Ectodermal cell (in vitro differentiated cells): ENCODE measurements around the gene EFNA5.

Source experiments
- H3K27ac ChIP-seq: 2 replicates; pipeline ENCODE4 v1.7.0; 2013; ENCODE audit warnings: mild to moderate bottlenecking, low read depth, low read length; ENCODE audit not compliant: insufficient read depth, poor library complexity, severe bottlenecking
- H3K27me3 ChIP-seq: 2 replicates; pipeline ENCODE4 v1.7.0; 2013; ENCODE audit warnings: mild to moderate bottlenecking, low read length; ENCODE audit not compliant: insufficient read depth, control insufficient read depth, poor library complexity, severe bottlenecking
- H3K36me3 ChIP-seq: one replicate; pipeline ENCODE4 v1.7.0; 2013; ENCODE audit warnings: low read length; ENCODE audit not compliant: control insufficient read depth, insufficient read depth
- H3K4me1 ChIP-seq: one replicate; pipeline ENCODE4 v1.7.0; 2013; ENCODE audit warnings: low read length; ENCODE audit not compliant: control insufficient read depth, insufficient read depth
- H3K4me3 ChIP-seq: 2 replicates; pipeline ENCODE4 v1.7.0; 2013; ENCODE audit warnings: low read depth, low read length, control low read depth; ENCODE audit not compliant: insufficient read depth
- H3K9me3 ChIP-seq: 2 replicates; pipeline ENCODE4 v1.7.0; 2013; ENCODE audit warnings: mild to moderate bottlenecking, low read length, moderate library complexity; ENCODE audit not compliant: control insufficient read depth
- WGBS, 2 experiments: methylation state at CpG; one replicate each; pipeline ENCODE4 v1.1.7; 2013; ENCODE audit warnings: missing lambda C conversion rate in 2 of 2; 5-methylcytosine and 5-hydroxymethylcytosine counted together

Gene EFNA5

DNA sequence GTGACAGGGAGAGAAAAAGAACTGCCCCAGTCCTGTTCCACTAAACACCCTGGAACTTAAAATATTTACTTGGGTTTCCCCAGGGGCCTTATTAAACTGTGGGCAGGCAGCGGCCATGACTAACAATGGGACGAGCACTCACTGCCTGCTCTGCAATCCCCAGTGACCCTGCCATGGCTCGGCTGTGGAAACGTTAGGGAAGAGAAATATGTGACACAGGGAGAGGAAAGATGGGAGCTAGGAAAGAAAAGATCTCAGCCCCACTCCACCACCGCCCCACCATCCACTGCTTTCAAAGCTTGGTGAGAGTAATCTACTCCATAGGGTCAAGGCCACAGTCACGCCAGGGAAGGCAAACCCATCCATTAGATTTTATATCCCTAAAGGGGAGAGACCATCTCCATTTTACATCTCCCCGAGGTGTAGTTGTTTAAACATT lies 117.6 kb downstream of the EFNA5 start:
- Histone ChIP-seq H3K9me3 (no peaks in the 10 kb centered on the region), H3K27me3 (no peaks in the 10 kb centered on the region), H3K4me1 (peaks cover 31% of the 10 kb centered on the region), H3K4me3 (no peak overlapping the region), H3K36me3 (no peaks in the 10 kb centered on the region), H3K27ac (no peak overlapping the region)
- 56 to 76% methylated on average over 6 to 7 of the region's 7 CpGs for WGBS, 2 experiments

DNA sequence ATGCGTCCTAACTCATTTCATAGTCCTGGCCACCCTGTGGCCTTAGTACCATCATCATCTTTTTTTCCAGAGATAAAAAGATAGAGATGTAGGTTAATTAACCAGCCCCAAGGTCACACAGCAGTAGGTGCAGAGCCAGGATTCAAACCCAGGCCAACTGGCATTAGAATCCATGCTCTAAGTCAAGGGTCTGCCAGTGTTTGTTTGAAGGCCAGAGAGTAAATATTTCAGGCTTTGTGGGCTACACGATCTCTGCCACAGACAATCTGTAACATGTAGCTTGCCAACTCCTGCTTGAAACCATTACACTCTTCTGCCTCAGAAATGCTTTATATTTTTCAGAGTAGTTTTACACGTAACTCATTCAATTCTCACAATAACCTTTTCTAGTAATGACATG lies 119.6 kb downstream of the EFNA5 start:
- no peaks in the 10 kb centered on the region for H3K36me3 ChIP-seq
- H3K27me3 ChIP-seq = no peaks in the 10 kb centered on the region
- peaks cover 25% of the 10 kb centered on the region for H3K4me1 ChIP-seq
- 82 to 87% methylated on average over 2 to 3 of the region's 3 CpGs for whole genome bisulfite sequencing, 2 experiments
- H3K9me3 ChIP-seq = no peaks in the 10 kb centered on the region
- no peak overlapping the region for H3K27ac ChIP-seq
- H3K4me3 ChIP-seq = no peak overlapping the region

DNA sequence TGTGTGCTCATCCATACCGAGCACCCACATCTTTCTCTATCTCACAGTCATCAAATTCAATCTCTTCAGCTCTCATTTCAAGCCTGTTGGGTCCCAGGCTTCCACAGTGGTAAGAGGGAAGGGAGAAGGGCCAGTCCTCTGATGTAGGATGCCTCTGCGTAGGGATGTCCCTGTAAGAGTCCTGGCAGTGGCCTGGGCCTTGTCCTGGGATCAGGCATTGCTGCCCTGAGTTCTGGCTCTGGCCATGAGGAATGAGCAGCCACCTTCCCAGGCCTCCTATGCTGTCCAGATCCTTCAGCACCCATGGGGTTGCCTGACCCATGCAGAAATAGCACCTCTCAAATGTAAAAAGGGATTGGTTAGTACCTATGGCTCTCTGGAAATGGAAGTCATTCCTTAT lies 121.2 kb downstream of the EFNA5 start:
- H3K27ac ChIP-seq = peak overlapping the region; percentile 26
- H3K9me3 ChIP-seq = no peaks in the 10 kb centered on the region
- H3K36me3 ChIP-seq = no peaks in the 10 kb centered on the region
- no peaks in the 10 kb centered on the region for H3K27me3 ChIP-seq
- peaks cover 35% of the 10 kb centered on the region for H3K4me1 ChIP-seq
- WGBS, 2 experiments = 91 to 94% methylated on average over 2 of the region's 2 CpGs
- H3K4me3 ChIP-seq = no peak overlapping the region

GRCh38 chr5:107548477-107548876 lies 122.3 kb downstream of the EFNA5 start:
- peaks cover 45% of the 10 kb centered on the region for H3K4me1 ChIP-seq
- no peaks in the 10 kb centered on the region for H3K27me3 ChIP-seq
- no peak overlapping the region for H3K27ac ChIP-seq
- H3K9me3 ChIP-seq = no peaks in the 10 kb centered on the region
- H3K4me3 ChIP-seq = no peak overlapping the region
- H3K36me3 ChIP-seq = no peaks in the 10 kb centered on the region
- WGBS, 2 experiments = 93 to 97% methylated on average over 4 of the region's 4 CpGs

DNA sequence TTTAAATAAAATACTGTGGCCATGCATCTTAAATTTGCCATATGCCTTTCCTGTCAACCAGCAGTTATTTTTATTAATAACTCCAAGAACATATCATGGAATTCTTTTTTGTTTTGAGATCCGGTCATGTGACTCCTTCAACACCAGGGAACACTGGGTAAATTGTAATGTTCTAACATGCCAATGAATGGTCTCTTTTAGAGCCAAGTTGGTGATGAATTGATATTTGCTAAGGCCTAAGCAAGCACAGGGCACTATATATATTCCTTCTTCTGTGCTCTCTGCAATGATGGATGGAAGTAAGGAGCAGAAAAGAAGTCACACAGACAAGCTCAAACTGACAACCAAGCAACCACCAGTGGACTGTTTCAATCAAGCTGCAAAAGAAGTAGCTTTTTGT lies 124.0 kb downstream of the EFNA5 start:
- Histone ChIP-seq H3K4me1 (peaks cover 43% of the 10 kb centered on the region), H3K27ac (no peak overlapping the region), H3K36me3 (no peaks in the 10 kb centered on the region), H3K9me3 (no peaks in the 10 kb centered on the region), H3K4me3 (no peak overlapping the region), H3K27me3 (no peaks in the 10 kb centered on the region)
- 88 to 93% methylated on average over 1 of the region's 1 CpG for WGBS, 2 experiments

GRCh38 chr5:107545486-107545885 lies 125.3 kb downstream of the EFNA5 start:
- Histone ChIP-seq H3K4me1 (peaks cover 38% of the 10 kb centered on the region), H3K27me3 (no peaks in the 10 kb centered on the region), H3K9me3 (no peaks in the 10 kb centered on the region), H3K4me3 (no peak overlapping the region), H3K27ac (no peak overlapping the region), H3K36me3 (no peaks in the 10 kb centered on the region)
- WGBS, 2 experiments = 75 to 85% methylated on average over 4 of the region's 4 CpGs

DNA sequence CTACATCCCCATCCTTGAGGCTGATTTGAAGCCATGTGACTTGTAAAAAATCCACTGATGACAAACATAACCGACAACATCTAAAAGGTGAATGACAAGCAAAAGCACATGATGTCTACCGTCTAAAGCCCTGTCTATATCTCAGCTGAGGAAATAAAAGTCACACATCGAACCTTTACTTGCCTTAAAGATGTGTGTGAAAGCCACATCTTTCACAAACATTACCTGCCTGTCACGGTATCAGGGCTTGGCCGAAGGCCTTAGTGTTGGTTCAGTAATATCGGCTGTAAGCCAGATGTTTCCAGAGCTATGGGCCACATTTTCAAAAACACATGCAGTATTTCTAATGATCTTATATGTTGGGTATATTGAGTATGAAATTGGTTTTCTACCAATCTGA lies 125.8 kb downstream of the EFNA5 start:
- H3K4me3 ChIP-seq = no peak overlapping the region
- H3K36me3 ChIP-seq = no peaks in the 10 kb centered on the region
- H3K9me3 ChIP-seq = no peaks in the 10 kb centered on the region
- 94 to 97% methylated on average over 5 to 6 of the region's 6 CpGs for WGBS, 2 experiments
- H3K4me1 ChIP-seq = peaks cover 43% of the 10 kb centered on the region
- H3K27ac ChIP-seq = no peak overlapping the region
- H3K27me3 ChIP-seq = no peaks in the 10 kb centered on the region

DNA sequence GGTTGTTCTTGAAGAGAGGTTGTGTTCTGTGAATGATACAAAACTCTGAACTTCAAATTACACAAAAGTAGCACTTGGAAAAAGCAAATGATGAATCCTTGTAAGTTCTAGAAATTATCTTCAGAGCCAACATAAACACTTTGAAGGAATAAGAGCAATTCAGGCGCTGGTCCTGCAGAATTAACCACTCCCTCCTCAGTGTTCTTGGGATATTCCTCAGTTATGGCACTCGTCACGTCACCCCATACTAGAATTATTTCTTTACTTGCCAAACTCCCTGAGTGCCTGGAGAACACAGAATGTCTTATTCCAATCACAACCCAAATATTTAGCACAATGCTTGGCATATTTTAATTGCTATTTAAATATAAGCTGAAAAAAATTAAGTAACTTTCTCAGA lies 126.3 kb downstream of the EFNA5 start:
- Histone ChIP-seq H3K27ac (no peak overlapping the region), H3K27me3 (no peaks in the 10 kb centered on the region), H3K36me3 (no peaks in the 10 kb centered on the region), H3K9me3 (no peaks in the 10 kb centered on the region), H3K4me1 (peaks cover 43% of the 10 kb centered on the region), H3K4me3 (no peak overlapping the region)
- 96% methylated on average over 3 of the region's 3 CpGs for WGBS, 2 experiments

GRCh38 chr5:107543868-107544267 lies 126.9 kb downstream of the EFNA5 start:
- Histone ChIP-seq H3K27ac (no peak overlapping the region), H3K4me1 (peaks cover 43% of the 10 kb centered on the region), H3K9me3 (no peaks in the 10 kb centered on the region), H3K36me3 (no peaks in the 10 kb centered on the region), H3K27me3 (no peaks in the 10 kb centered on the region), H3K4me3 (no peak overlapping the region)
- 44 to 49% methylated on average over 5 to 6 of the region's 6 CpGs for WGBS, 2 experiments

DNA sequence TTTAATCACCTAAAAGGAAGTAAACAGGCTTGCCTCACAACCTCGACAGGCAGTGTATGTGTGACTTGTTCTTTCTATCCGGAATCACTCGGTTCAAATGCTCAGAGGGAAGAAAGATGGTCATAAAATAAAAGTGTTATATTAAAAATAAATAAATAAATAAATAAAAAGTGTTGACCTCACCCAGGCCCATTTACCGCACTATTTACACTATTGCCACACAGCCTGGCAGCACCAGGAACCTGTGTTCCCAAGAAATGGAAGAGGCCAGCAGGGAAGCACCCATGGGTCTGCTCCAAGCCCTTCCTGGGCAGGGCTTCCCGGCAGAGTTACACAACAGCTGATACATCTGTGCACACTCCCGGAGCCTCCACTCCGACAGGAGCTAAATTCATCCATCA lies 127.9 kb downstream of the EFNA5 start:
- no peaks in the 10 kb centered on the region for H3K27me3 ChIP-seq
- no peak overlapping the region for H3K4me3 ChIP-seq
- no peaks in the 10 kb centered on the region for H3K9me3 ChIP-seq
- H3K4me1 ChIP-seq = peaks cover 43% of the 10 kb centered on the region
- H3K36me3 ChIP-seq = no peaks in the 10 kb centered on the region
- WGBS, 2 experiments = 87 to 89% methylated on average over 4 to 5 of the region's 7 CpGs
- no peak overlapping the region for H3K27ac ChIP-seq

- Histone ChIP-seq H3K27ac (no peak overlapping the region), H3K9me3 (no peaks in the 10 kb centered on the region), H3K27me3 (no peaks in the 10 kb centered on the region), H3K4me1 (peaks cover 43% of the 10 kb centered on the region), H3K4me3 (no peak overlapping the region), H3K36me3 (no peaks in the 10 kb centered on the region)
- WGBS, 2 experiments = 83 to 91% methylated on average over 4 of the region's 4 CpGs
Observed at GRCh38 chr5:107542428-107542827, 128.3 kb downstream of the EFNA5 start.
